ENCODE measurements around the gene FAAP20.

GRCh38 chr1:2230781-2231531 is 36.4 kb upstream of the FAAP20 start:
- TF ChIP-seq, protein P1, sequence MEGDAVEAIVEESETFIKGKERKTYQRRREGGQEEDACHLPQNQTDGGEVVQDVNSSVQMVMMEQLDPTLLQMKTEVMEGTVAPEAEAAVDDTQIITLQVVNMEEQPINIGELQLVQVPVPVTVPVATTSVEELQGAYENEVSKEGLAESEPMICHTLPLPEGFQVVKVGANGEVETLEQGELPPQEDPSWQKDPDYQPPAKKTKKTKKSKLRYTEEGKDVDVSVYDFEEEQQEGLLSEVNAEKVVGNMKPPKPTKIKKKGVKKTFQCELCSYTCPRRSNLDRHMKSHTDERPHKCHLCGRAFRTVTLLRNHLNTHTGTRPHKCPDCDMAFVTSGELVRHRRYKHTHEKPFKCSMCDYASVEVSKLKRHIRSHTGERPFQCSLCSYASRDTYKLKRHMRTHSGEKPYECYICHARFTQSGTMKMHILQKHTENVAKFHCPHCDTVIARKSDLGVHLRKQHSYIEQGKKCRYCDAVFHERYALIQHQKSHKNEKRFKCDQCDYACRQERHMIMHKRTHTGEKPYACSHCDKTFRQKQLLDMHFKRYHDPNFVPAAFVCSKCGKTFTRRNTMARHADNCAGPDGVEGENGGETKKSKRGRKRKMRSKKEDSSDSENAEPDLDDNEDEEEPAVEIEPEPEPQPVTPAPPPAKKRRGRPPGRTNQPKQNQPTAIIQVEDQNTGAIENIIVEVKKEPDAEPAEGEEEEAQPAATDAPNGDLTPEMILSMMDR (conservative IDR thresholded peaks at IDR 0.05; ENCODE audit: low read depth in 2 of 2): no peak
- TF ChIP-seq REST (IDR thresholded peaks at IDR 0.05; ENCODE audit: unreplicated experiment) (no peak), POLR2AphosphoS5 (IDR thresholded peaks at IDR 0.05; ENCODE audit: low read depth) (no peak), JUNB (IDR thresholded peaks at IDR 0.05; ENCODE audit: unreplicated experiment) (no peak), ZNF331 (CRISPR knock-in tag; IDR thresholded peaks at IDR 0.05; ENCODE audit: low read depth) (no peak), NANOG (IDR thresholded peaks at IDR 0.05; ENCODE audit: borderline replicate concordance) (no peak), EZH2phosphoT487 (IDR thresholded peaks at IDR 0.05; ENCODE audit: unreplicated experiment) (no peak), EZH2 (IDR thresholded peaks at IDR 0.05; ENCODE audit: low read depth, unreplicated experiment) (no peak), CREB1 (CRISPR knock-in tag; IDR thresholded peaks at IDR 0.05; ENCODE audit: low read depth) (no peak)
